Neural progenitor cell (in vitro differentiated cells): ENCODE measurements around the gene EHMT1. TPM values are rescaled to one million over a fixed set of nuclear protein-coding genes. Genes with fewer than 3 reads are reported as not detected.

ENCODE experiments used
- DNase-seq: peaks from one replicate; pipeline ENCODE4 v3.0.0-alpha.2; 2016; ENCODE audit warnings: low spot score
- H2AFZ ChIP-seq: fragments of 200-600 bp; sonication (generic); replicated peaks from 2 replicates; pipeline ENCODE4 v1.6.1; 2016; ENCODE audit warnings: antibody characterized with exemption
- H3F3A ChIP-seq: fragments of 200-600 bp; sonication (generic); 2 replicates; pipeline ENCODE4 v1.6.1; 2016; ENCODE audit warnings: antibody characterized with exemption, low read depth
- H3K27ac ChIP-seq: fragments of 200-600 bp; sonication (generic); 2 replicates; pipeline ENCODE4 v1.5.1; 2016; ENCODE audit warnings: mild to moderate bottlenecking
- H3K27me3 ChIP-seq: fragments of 200-600 bp; sonication (generic); 2 replicates; pipeline ENCODE4 v1.6.1; 2016; ENCODE audit warnings: mild to moderate bottlenecking, moderate library complexity
- H3K36me3 ChIP-seq: fragments of 200-600 bp; sonication (generic); 2 replicates; pipeline ENCODE4 v1.5.1; 2016
- H3K4me1 ChIP-seq: fragments of 200-600 bp; sonication (generic); 2 replicates; pipeline ENCODE4 v1.6.1; 2016; ENCODE audit warnings: mixed run types
- H3K4me2 ChIP-seq: fragments of 200-600 bp; sonication (generic); 2 replicates; pipeline ENCODE4 v1.6.1; 2016
- H3K4me3 ChIP-seq: fragments of 200-600 bp; sonication (generic); 2 replicates; pipeline ENCODE4 v1.5.1; 2016
- H3K79me2 ChIP-seq: fragments of 200-600 bp; sonication (generic); 2 replicates; pipeline ENCODE4 v1.6.1; 2016; ENCODE audit warnings: low read depth
- H3K9ac ChIP-seq: fragments of 200-600 bp; sonication (generic); 2 replicates; pipeline ENCODE4 v1.6.1; 2016
- H3K9me3 ChIP-seq: fragments of 200-600 bp; sonication (generic); 2 replicates; pipeline ENCODE4 v1.5.1; 2016; ENCODE audit warnings: low read depth
- H4K20me1 ChIP-seq: fragments of 200-600 bp; sonication (generic); 2 replicates; pipeline ENCODE4 v1.6.1; 2016; ENCODE audit warnings: low read depth
- H3K27ac Mint-ChIP-seq: 3 replicates; pipeline ENCODE4 v1.8.0; 2021; ENCODE audit warnings: mixed read lengths
- H3K27me3 Mint-ChIP-seq: 2 replicates; pipeline ENCODE4 v1.8.0; 2022; ENCODE audit warnings: low read depth, mild to moderate bottlenecking, inconsistent platforms, moderate library complexity, mixed read lengths; ENCODE audit not compliant: insufficient read depth
- H3K36me3 Mint-ChIP-seq: 3 replicates; pipeline ENCODE4 v1.8.0; 2021; ENCODE audit warnings: mixed read lengths
- H3K4me1 Mint-ChIP-seq: 3 replicates; pipeline ENCODE4 v1.8.0; 2021; ENCODE audit warnings: mixed read lengths
- H3K4me3 Mint-ChIP-seq: 3 replicates; pipeline ENCODE4 v1.8.0; 2021; ENCODE audit warnings: mild to moderate bottlenecking, moderate library complexity, mixed read lengths
- H3K9me3 Mint-ChIP-seq: 3 replicates; pipeline ENCODE4 v1.8.0; 2020; ENCODE audit warnings: mixed read lengths
- EZH2 ChIP-seq: fragments of 200-600 bp; sonication (generic); IDR thresholded peaks from 2 replicates; pipeline ENCODE4 v1.6.1; 2017; ENCODE audit warnings: antibody characterized with exemption, mild to moderate bottlenecking, moderate library complexity
- EZH2phosphoT487 ChIP-seq: fragments of 200-600 bp; sonication (generic); IDR thresholded peaks from 2 replicates; pipeline ENCODE4 v1.6.1; 2017; ENCODE audit warnings: antibody characterized with exemption
- total RNA-seq: library from RNA; depleted of rRNA; stranded (reverse); fragments of >200 nt; gene quantifications from 2 replicates; pipeline ENCODE4 v1.2.3, GENCODE V29; 2015; ENCODE audit warnings: low replicate concordance
- TF ChIP-seq, protein P1 (sequence below): fragments of 200-600 bp; sonication (generic); IDR thresholded peaks from 2 replicates; pipeline ENCODE4 v1.5.1; 2017; ENCODE audit warnings: antibody characterized with exemption, mild to moderate bottlenecking

EHMT1 gene
- total RNA-seq, 1 donor from 2014 or later: 47.8 TPM

DNA sequence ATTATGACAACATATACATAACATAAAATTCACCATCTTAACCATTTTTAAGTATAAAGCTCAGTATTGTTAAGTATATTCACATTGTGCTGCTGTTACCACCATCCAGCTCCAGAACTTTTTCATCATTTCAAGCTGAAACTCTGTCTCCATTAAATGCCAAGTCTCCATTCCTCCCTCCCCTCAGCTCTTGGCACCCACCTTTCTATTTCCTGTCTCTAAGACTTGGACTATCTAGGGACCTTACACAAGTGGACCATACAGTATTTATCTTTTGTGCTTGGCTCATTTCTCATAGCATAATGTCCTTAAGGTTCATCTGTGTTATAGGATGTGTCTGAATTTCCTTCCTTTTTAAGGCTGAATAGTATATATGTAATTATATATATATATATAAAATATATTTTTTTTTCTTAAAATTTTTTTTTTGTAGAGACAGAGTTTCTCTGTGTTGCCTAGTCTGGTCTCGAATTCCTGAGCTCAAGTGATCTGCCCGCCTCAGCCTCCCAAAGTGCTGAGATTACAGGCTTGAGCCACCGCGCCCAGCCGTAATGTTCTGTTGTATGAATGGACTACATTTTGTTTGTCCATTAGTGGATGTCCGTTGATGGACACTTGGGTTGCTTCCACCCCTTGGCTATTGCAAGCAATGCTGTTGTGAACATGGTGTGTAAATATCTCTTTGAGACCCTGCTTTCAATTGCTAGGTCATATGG lies 72.3 kb downstream of the EHMT1 start:
- no peak for DNase-seq
- Histone ChIP-seq H3K79me2 (peaks cover 92% of the 10 kb centered on the region), H3F3A (peaks cover 21% of the 10 kb centered on the region), H3K27ac (no peak overlapping the region), H3K36me3 (no peaks in the 10 kb centered on the region), H3K9ac (no peak overlapping the region), H3K9me3 (no peaks in the 10 kb centered on the region), H3K4me2 (no peak overlapping the region), H4K20me1 (peaks cover 91% of the 10 kb centered on the region), H3K4me3 (no peak overlapping the region), H2AFZ (no peak overlapping the region), H3K27me3 (no peaks in the 10 kb centered on the region), H3K4me1 (peaks cover 24% of the 10 kb centered on the region)
- Mint-ChIP-seq H3K4me1 (peaks cover 44% of the 10 kb centered on the region), H3K27ac (no peak overlapping the region), H3K27me3 (peaks cover 2% of the 10 kb centered on the region), H3K9me3 (peaks cover under 1% of the 10 kb centered on the region), H3K4me3 (no peak overlapping the region), H3K36me3 (peaks cover 16% of the 10 kb centered on the region)
- no peak for TF ChIP-seq EZH2
- TF ChIP-seq EZH2phosphoT487: no peak
- TF ChIP-seq, protein P1, sequence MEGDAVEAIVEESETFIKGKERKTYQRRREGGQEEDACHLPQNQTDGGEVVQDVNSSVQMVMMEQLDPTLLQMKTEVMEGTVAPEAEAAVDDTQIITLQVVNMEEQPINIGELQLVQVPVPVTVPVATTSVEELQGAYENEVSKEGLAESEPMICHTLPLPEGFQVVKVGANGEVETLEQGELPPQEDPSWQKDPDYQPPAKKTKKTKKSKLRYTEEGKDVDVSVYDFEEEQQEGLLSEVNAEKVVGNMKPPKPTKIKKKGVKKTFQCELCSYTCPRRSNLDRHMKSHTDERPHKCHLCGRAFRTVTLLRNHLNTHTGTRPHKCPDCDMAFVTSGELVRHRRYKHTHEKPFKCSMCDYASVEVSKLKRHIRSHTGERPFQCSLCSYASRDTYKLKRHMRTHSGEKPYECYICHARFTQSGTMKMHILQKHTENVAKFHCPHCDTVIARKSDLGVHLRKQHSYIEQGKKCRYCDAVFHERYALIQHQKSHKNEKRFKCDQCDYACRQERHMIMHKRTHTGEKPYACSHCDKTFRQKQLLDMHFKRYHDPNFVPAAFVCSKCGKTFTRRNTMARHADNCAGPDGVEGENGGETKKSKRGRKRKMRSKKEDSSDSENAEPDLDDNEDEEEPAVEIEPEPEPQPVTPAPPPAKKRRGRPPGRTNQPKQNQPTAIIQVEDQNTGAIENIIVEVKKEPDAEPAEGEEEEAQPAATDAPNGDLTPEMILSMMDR: no peak

DNA sequence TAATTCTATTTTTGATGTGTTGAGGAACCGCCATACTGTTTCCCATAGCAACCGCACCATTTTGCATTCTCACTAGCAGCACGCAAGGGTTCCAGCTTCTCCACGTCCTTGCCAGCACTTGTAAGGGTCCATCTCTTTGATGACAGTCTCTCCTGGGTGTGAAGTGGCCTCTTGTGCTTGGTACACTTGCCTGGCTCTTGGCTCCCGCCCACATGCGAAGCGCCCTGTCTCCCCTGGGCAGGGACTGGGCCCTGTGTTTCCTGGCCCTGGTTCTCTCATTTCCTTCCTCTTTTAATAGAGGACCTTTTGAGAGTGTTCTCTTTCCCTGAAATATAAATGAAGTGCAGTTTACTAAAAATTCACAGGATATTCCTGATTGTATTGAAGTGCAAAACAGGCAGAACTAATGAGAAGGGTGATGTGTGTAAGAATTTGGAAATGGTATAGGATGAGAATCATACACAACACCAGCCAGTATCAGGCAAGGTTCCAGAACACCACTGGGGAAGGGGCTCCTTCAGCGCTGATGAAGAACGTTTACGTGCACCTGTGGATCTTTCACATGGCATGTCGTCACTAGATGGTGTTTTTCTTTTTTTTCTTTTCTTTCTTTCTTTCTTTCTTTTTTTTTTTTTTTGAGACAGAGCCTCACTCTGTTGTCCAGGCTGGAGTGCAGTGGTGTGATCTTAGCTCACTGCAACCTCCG lies 73.0 kb downstream of the EHMT1 start:
- peaks cover 93% of the 10 kb centered on the region for H4K20me1 ChIP-seq
- H3K4me3 ChIP-seq: no peak overlapping the region
- H3K79me2 ChIP-seq: peaks cover 92% of the 10 kb centered on the region
- Mint-ChIP-seq H3K27me3 (peaks cover 2% of the 10 kb centered on the region), H3K27ac (peak overlapping the region; percentile 29), H3K4me1 (peaks cover 44% of the 10 kb centered on the region), H3K36me3 (peaks cover 22% of the 10 kb centered on the region), H3K4me3 (no peak overlapping the region), H3K9me3 (peaks cover 4% of the 10 kb centered on the region)
- H3K4me1 ChIP-seq: peaks cover 24% of the 10 kb centered on the region
- TF ChIP-seq, protein P1: no peak
- TF ChIP-seq EZH2phosphoT487: no peak
- no peak for TF ChIP-seq EZH2
- DNase-seq: no peak
- peaks cover 21% of the 10 kb centered on the region for H3F3A ChIP-seq
- H3K9me3 ChIP-seq: no peaks in the 10 kb centered on the region
- no peak overlapping the region for H3K9ac ChIP-seq
- H3K27me3 ChIP-seq: no peaks in the 10 kb centered on the region
- no peak overlapping the region for H3K4me2 ChIP-seq
- no peak overlapping the region for H3K27ac ChIP-seq
- H3K36me3 ChIP-seq: no peaks in the 10 kb centered on the region
- H2AFZ ChIP-seq: no peak overlapping the region

- H3K4me3 Mint-ChIP-seq: no peak overlapping the region
- Histone ChIP-seq H3K36me3 (no peaks in the 10 kb centered on the region), H3K79me2 (peaks cover 92% of the 10 kb centered on the region), H3F3A (peaks cover 7% of the 10 kb centered on the region), H3K27me3 (no peaks in the 10 kb centered on the region), H4K20me1 (peaks cover 78% of the 10 kb centered on the region), H3K9me3 (no peaks in the 10 kb centered on the region), H3K4me2 (no peak overlapping the region), H3K4me3 (no peak overlapping the region), H3K27ac (no peak overlapping the region), H3K4me1 (peaks cover 20% of the 10 kb centered on the region), H2AFZ (no peak overlapping the region), H3K9ac (no peak overlapping the region)
- peaks cover 31% of the 10 kb centered on the region for H3K4me1 Mint-ChIP-seq
- H3K27me3 Mint-ChIP-seq: peaks cover 2% of the 10 kb centered on the region
- no peak for DNase-seq
- peak overlapping the region; percentile 70 for H3K27ac Mint-ChIP-seq
- H3K9me3 Mint-ChIP-seq: peaks cover 4% of the 10 kb centered on the region
- peaks cover 22% of the 10 kb centered on the region for H3K36me3 Mint-ChIP-seq
- TF ChIP-seq, protein P1: no peak
- TF ChIP-seq EZH2: no peak
- TF ChIP-seq EZH2phosphoT487: no peak
Measured at GRCh38 chr9:137694236-137694959, 75.6 kb downstream of the EHMT1 start.
